Stimulated activated effector memory CD8-positive, alpha-beta T cell treated with anti-CD3 and anti-CD28 coated beads, Interleukin-12 subunit alpha, Interleukin-12 subunit beta, amount 100 ng/mL, for 72 hours (primary cell): ENCODE measurements around the gene TTC28.
A peak's percentile ranks its signal among the peaks of the same experiment; 100 is the strongest.

Experiments
- ATAC-seq: fragments of 150-1000 bp; cut with Tn5 transposase; 2 replicates; pipeline ENCODE4 v1.10.0; 2021
- DNase-seq, 2 donors: peaks; one replicate each; pipeline ENCODE4 v3.0.0; 2021 to 2022; ENCODE audit warnings: low spot score in 2 of 2
- H3K27ac Mint-ChIP-seq: one replicate; pipeline ENCODE4 v1.8.0; 2022; ENCODE audit warnings: mild to moderate bottlenecking, mixed read lengths
- H3K36me3 Mint-ChIP-seq: one replicate; pipeline ENCODE4 v1.8.0; 2022; ENCODE audit warnings: mild to moderate bottlenecking, mixed read lengths
- H3K4me1 Mint-ChIP-seq: one replicate; pipeline ENCODE4 v1.8.0; 2022; ENCODE audit warnings: mixed read lengths
- H3K4me3 Mint-ChIP-seq: one replicate; pipeline ENCODE4 v1.8.0; 2022; ENCODE audit warnings: mild to moderate bottlenecking, mixed read lengths
- H3K9me3 Mint-ChIP-seq: one replicate; pipeline ENCODE4 v1.8.0; 2022; ENCODE audit warnings: mixed read lengths

Gene TTC28

DNA sequence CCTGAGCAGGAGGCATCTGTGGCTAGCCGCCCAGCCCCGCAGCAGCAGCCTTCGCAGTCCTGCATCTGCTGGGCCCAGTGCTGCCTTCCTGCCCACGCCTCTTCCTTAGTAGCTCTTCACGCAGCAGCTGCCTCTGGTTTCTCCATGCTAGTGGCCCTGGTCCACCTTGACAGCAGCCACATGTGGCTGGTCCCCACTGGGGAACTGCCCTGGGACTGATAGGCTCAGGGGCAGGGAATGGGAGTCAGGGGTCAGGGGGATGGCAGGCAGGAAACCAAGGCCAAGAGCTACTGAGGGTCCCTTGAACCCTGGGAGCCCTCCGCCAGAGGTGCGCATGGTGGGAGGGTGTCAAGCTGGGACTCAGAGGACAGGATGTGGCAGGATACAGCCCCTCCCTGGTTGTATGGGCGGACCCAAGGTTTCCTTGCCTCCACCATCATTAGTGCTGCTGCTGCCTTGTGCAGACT, 661.1 kb downstream of the TTC28 start:
- H3K4me3 Mint-ChIP-seq, result no peak overlapping the region
- no peak for DNase-seq
- H3K36me3 Mint-ChIP-seq, result peaks cover 4% of the 10 kb centered on the region
- H3K4me1 Mint-ChIP-seq, result peaks cover 5% of the 10 kb centered on the region
- no peaks in the 10 kb centered on the region for H3K9me3 Mint-ChIP-seq
- H3K27ac Mint-ChIP-seq, result no peak overlapping the region
- ATAC-seq, result no peak

DNA sequence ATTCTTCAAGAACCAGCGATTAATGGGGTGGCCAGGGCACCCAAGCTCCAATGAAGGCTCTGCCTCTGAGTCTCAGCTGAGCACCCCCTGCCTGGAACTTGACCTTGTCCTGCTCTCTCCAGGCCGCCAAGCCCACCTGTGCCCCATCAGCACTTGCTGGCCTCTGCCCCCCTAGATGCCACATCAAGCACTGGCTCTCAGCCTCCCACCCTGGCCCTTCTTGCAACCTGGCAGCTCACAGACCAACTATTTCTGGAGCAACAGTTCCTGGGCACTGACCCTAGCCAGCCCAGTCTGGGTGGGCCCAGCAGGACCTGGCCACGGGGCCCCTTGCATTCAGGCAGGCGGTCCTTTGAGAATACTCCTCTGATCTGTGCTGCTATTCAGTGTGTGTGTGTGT, 661.8 kb downstream of the TTC28 start:
- no peaks in the 10 kb centered on the region for H3K9me3 Mint-ChIP-seq
- H3K4me3 Mint-ChIP-seq, result no peak overlapping the region
- peaks cover 5% of the 10 kb centered on the region for H3K4me1 Mint-ChIP-seq
- DNase-seq (no peak), ATAC-seq (no peak)
- H3K36me3 Mint-ChIP-seq, result peaks cover 4% of the 10 kb centered on the region
- no peak overlapping the region for H3K27ac Mint-ChIP-seq

DNA sequence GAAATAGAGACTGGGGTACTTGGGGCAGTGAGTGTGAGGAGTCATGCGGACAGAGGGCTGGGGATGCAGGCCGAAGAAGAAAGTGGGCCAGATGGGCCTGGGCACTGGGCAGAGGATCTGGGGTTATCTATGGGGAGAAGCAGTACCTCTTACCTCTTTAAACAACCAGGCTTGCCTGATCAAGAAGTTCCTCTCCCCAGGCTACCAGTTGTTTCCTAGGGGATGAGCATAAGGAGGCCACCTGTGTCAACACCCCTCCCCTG, 662.2 kb downstream of the TTC28 start:
- Mint-ChIP-seq H3K9me3 (no peaks in the 10 kb centered on the region), H3K4me1 (peaks cover 5% of the 10 kb centered on the region), H3K36me3 (peaks cover 4% of the 10 kb centered on the region), H3K4me3 (no peak overlapping the region), H3K27ac (peak overlapping the region; percentile 18)
- no peak for ATAC-seq
- no peak for DNase-seq

DNA sequence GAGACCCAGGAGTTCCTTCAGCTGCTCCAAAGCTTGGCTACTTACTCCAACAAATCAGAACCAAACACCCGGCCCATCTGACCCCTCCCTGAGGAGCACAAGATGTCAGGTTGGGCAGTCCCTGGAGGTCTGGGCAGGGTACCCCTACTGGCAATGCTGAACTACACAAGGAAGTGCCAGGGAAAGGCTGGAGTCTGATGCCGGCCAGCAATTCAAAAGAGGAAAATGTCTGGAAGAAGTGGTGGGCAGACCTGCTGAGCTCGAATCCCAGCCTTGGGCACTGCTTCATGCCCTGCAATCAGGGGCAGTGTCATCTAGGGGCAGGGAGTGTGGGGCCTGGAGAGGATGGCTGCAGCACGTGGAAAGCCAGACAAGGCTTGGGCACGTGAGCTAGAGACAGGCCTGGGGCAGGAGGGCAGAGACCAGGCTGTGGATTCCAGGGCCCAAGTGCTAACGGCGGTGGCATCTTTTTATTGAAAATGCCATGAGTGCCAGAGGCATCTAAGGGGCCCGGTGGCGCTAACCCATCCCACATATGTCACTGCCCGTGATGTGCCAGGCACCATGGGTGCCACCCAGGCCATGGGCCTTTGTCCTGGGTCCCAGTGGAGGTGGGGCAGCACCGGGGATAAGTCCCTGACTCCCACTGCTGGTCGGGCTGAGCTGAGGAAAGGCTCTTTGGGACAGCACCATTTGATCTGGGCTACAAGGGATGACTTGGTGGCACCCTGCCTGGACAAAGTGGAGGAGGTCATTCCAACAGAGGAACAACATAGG, 662.7 kb downstream of the TTC28 start:
- H3K4me3 Mint-ChIP-seq, result no peak overlapping the region
- peaks cover under 1% of the 10 kb centered on the region for H3K36me3 Mint-ChIP-seq
- H3K9me3 Mint-ChIP-seq, result no peaks in the 10 kb centered on the region
- peaks cover 5% of the 10 kb centered on the region for H3K4me1 Mint-ChIP-seq
- ATAC-seq (no peak), DNase-seq (no peak)
- peak overlapping the region; percentile 18 for H3K27ac Mint-ChIP-seq

DNA sequence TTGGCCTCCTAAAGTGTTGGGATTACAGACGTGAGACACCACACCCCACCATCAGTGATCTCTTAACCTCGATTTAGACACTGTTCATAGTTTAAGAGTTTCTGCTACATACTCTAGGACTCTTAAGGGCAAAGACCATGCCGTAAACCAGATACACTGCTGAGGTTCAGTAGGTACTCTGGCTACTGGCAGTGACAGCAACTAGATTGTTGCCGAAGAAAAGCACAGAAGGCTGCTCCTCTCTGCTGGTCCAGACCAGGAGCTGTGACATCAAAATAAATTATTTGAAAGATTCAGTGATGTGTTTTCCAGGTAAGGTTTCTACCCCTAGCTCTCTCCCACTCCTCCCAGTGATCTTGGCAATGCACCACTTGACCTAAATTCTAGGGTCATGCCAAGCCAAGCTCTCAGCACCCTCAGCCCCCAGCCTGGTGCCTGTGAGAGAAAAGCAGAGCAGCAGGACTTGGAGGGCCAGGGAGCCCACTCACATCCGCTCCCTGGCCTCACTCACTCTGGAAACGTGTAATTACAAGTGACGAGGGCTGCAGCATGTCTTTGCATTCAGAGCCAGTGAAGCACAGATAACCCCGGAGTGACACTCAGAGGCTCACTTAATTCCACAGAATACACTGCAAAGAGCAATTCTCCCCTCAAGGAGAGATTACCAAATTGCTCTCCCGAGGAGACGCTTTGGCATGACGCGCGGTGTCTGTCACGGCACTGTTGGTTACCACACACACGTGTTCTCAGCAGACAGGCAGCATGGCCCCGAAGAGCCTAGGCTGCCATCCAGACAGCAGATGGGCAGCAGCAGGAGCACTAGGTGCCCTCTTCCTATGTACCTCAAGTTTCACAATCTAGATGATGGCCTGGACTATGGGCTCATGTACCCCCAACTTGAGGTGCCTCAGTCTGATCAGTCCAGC, 663.7 kb downstream of the TTC28 start:
- Mint-ChIP-seq H3K9me3 (no peaks in the 10 kb centered on the region), H3K27ac (no peak overlapping the region), H3K36me3 (no peaks in the 10 kb centered on the region)

DNA sequence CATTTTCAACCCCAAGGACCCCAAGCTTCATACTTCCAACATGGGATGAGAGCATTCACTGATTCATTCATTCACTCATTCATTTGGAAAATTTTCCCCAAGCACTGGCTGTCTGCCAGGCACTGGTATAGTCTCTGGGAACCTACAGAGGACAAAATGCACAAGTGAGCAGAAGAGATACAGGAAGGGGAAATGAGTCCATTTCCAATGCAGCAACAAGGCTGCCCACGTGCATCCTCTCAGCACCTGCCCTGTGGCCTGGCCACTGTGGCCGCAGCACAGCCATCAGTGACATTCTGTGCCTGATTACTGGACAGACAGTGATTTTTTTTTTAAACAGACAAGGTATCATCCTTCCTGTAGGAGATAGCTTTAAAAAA, 664.6 kb downstream of the TTC28 start:
- Mint-ChIP-seq H3K9me3 (no peaks in the 10 kb centered on the region), H3K36me3 (no peaks in the 10 kb centered on the region), H3K27ac (no peak overlapping the region), H3K4me3 (no peak overlapping the region), H3K4me1 (peaks cover 5% of the 10 kb centered on the region)
- DNase-seq, result no peak
- no peak for ATAC-seq

More for the DNA sequence above, 663.7 kb downstream of the TTC28 start:
- ATAC-seq, result no peak
- Mint-ChIP-seq H3K4me1 (peaks cover 5% of the 10 kb centered on the region), H3K4me3 (no peak overlapping the region)
- DNase-seq, result no peak

DNA sequence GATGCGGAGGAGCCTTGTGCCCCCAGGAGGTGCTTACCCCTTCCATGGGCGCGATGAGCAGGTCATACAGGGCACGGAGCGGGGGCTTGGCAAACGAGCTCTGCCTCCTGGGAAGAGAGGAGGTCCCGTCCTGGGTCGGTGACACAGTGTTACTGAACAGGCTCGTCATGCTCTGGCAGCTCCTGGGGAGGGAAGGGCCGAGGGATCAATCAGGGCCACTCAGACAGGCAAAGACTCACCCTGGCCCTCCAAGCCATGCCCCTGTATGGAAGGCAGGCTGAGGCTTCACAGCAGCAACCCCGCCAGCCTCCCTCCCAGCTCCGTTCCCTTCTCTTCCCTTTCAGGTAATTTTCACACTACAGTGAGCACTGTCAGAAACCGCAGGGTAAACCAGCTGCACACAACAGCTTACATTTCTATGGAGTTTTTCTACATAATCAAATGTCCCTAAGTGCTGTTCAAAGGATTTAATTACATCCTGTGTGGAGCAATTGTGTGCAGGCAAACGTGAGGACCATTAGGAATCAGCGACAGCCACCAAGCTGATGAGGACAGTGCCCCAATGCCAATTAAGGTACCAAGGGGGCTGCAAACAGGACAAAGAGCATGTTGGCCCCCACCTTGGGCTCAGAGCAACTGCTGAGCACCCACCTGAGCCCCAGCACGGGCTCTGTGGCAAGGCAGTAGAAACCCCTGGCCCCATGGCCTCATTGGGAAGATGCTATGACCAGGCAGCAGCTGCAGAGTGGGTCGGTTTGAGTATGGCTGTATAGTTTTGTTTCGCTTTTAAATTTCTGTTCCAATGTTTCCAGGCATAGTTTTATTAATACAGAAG, 665.2 kb downstream of the TTC28 start:
- Mint-ChIP-seq H3K4me3 (no peak overlapping the region), H3K4me1 (peaks cover under 1% of the 10 kb centered on the region), H3K36me3 (no peaks in the 10 kb centered on the region), H3K9me3 (no peaks in the 10 kb centered on the region), H3K27ac (no peak overlapping the region)
- ATAC-seq (no peak), DNase-seq (no peak)

DNA sequence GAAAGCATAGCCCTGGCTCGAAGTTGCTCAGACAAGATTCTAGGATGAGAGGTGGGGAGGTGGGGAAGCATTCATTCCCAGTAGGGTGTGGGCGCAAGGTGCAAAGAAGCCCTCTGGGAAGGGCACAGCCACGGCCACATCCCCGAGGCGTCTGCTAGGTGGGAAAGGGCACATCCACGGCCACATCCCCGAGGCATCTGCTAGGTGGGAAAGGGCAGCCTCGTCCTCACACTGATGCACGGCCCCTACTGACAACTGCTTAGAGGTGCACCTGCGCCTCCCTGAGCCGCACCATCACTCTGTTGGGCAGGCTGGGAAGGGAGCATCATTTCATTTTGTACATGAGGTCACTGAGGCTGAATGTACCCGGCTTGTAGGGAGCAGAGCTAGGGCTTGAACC, 666.0 kb downstream of the TTC28 start:
- no peak overlapping the region for H3K27ac Mint-ChIP-seq
- ATAC-seq, result no peak
- H3K36me3 Mint-ChIP-seq, result no peaks in the 10 kb centered on the region
- no peaks in the 10 kb centered on the region for H3K9me3 Mint-ChIP-seq
- H3K4me3 Mint-ChIP-seq, result no peak overlapping the region
- DNase-seq, result no peak
- no peaks in the 10 kb centered on the region for H3K4me1 Mint-ChIP-seq

DNA sequence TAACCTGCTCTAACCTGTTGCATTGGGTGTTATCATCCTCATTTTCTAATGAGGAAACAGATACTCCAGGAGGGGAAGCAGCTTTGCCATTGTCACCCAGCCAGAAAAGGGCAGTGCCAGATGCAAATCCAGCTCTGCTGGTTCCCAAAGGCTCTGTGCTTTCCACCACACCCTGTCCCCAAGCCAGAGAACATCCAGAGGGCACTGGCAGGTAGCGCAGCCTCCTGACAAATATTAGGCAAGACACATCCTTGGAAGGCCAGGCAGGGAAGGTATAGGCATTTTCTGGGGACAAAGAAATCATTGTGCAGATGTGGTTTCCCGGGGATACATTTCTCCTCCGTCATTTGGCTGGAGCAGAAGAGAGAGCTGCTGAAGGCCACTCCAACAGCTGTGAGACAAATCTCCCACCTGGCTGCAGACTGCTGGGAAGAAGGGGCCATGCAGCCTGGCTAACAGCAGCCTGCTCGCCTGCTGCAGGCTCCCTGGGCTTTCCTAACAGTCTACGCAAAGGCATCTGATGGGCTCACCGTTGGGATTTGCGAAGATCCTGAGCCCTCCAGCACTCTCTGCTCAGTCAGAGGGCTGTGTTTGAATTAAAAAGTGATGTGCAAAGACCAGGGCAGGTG, 666.7 kb downstream of the TTC28 start:
- no peak for ATAC-seq
- no peak for DNase-seq
- H3K4me3 Mint-ChIP-seq, result no peak overlapping the region
- H3K9me3 Mint-ChIP-seq, result no peaks in the 10 kb centered on the region
- no peaks in the 10 kb centered on the region for H3K36me3 Mint-ChIP-seq
- no peak overlapping the region for H3K27ac Mint-ChIP-seq
- no peaks in the 10 kb centered on the region for H3K4me1 Mint-ChIP-seq

DNA sequence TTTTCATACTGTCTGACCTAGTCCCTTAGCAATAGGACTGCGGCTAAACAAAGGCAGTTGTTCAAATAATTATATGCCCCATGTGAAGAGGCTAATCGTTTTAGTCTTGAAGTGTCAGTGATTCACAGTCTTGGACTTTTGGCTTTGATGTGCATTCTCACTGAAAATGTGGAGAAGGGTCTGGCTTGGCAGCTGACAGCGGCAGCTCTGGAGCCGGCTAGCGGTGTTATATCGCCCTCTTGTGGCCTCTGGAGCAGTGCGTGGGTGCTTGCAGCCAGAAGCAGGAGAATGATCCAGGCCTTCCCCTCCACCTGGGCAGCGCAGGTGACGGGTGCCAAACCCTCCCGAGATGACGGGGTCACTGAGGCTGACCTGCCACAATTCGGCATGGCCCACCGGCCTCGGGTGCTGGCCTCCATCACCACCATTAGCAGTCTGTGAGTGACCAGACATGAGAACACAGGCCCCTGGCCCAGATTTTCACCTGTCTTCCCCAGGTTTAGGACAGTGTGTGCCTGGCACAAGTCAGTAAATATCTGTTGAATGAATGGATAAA, 670.3 kb downstream of the TTC28 start:
- H3K9me3 Mint-ChIP-seq, result no peaks in the 10 kb centered on the region
- no peaks in the 10 kb centered on the region for H3K36me3 Mint-ChIP-seq
- no peaks in the 10 kb centered on the region for H3K4me1 Mint-ChIP-seq
- no peak overlapping the region for H3K27ac Mint-ChIP-seq
- peak; percentile 60 to 84 for DNase-seq
- peak; percentile 79 for ATAC-seq
- H3K4me3 Mint-ChIP-seq, result no peak overlapping the region

DNA sequence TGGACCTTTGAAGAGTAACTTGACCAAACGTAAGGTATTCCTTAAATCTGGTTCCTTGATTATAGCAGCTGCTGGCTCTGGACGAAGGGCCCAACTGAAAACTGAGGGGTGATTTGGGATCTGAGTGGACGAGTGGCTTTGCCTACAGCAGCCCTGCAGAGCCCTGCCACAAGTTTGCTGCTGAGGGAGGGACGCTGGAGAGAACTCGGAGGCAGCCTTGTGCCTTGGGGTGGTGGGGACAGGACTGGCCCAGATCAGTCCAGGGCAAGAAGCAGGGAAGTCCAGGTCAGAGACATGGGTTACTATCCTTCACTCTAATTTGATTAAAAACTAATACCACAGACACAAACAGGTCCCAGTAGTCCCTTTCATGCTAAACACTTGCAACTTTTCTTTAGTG, 671.0 kb downstream of the TTC28 start:
- no peaks in the 10 kb centered on the region for H3K9me3 Mint-ChIP-seq
- ATAC-seq, result no peak
- H3K36me3 Mint-ChIP-seq, result no peaks in the 10 kb centered on the region
- DNase-seq, result no peak
- no peak overlapping the region for H3K4me3 Mint-ChIP-seq
- no peak overlapping the region for H3K27ac Mint-ChIP-seq
- H3K4me1 Mint-ChIP-seq, result no peaks in the 10 kb centered on the region

DNA sequence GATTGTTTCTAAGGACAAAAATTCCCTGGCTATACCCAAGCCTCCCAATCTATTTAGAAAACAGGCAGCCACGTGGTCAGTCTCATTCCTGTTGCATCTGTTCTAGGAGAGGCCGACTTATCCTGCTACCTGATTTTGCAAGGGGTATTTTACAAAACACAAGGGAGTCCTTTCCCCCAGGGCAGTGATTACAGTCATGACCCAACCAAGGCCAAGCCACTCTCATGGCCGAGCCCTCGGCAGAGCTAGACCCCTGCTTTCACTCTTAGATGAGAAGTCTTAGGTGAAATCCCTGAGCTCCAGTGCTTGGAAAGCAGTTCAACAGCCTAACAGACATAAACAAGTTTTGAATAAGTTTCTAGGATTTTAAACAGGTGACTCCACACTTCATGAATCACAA, 671.6 kb downstream of the TTC28 start:
- no peak overlapping the region for H3K4me3 Mint-ChIP-seq
- H3K4me1 Mint-ChIP-seq, result no peaks in the 10 kb centered on the region

DNA sequence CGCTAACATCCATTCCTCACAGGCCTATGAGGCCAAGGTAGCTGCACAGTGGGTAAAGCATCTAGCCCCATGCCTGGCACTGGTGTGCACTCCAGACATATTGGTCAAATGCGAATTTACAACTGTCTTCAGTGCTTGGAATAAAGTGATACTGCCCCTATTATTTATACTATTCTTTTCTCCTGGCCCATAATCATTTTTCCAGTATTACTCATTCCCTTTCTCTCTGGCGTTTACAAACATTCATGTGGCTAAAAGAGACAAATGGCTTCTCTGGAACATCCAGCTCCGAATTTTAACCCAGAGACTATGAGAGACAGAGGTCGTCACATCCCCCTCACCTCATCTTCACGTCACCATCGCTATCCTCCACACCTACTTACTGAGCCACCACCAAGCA, 673.4 kb downstream of the TTC28 start:
- no peaks in the 10 kb centered on the region for H3K9me3 Mint-ChIP-seq
- ATAC-seq, result no peak

More for the DNA sequence above, 671.6 kb downstream of the TTC28 start:
- Mint-ChIP-seq H3K9me3 (no peaks in the 10 kb centered on the region), H3K36me3 (no peaks in the 10 kb centered on the region), H3K27ac (no peak overlapping the region)
- ATAC-seq (no peak), DNase-seq (no peak)

DNA sequence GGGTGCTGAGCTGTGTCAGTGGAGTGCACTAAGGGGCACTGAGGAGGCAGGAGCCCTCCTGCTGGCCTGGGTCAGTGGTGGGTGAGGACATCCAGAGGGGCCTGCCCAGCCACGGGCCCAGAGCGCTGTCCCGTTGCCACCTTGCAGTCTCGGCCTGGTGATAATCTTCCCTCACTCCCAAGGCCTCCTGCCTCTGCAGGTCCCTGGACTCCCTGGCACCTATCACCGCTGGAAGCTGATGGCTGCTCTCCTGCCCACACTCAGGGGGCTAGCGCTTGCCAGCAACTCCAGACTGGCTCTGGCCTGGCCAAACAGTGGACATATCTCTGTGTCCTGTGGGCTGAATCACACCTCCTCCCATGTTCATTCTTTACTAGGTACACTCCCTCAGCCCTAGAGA, 674.1 kb downstream of the TTC28 start:
- H3K36me3 Mint-ChIP-seq, result no peaks in the 10 kb centered on the region
- no peaks in the 10 kb centered on the region for H3K9me3 Mint-ChIP-seq
- no peak overlapping the region for H3K27ac Mint-ChIP-seq
- ATAC-seq (no peak), DNase-seq (no peak)
- H3K4me3 Mint-ChIP-seq, result no peak overlapping the region
- no peaks in the 10 kb centered on the region for H3K4me1 Mint-ChIP-seq

More for the DNA sequence above, 673.4 kb downstream of the TTC28 start:
- Mint-ChIP-seq H3K36me3 (no peaks in the 10 kb centered on the region), H3K27ac (no peak overlapping the region), H3K4me3 (no peak overlapping the region), H3K4me1 (no peaks in the 10 kb centered on the region)
- no peak for DNase-seq

DNA sequence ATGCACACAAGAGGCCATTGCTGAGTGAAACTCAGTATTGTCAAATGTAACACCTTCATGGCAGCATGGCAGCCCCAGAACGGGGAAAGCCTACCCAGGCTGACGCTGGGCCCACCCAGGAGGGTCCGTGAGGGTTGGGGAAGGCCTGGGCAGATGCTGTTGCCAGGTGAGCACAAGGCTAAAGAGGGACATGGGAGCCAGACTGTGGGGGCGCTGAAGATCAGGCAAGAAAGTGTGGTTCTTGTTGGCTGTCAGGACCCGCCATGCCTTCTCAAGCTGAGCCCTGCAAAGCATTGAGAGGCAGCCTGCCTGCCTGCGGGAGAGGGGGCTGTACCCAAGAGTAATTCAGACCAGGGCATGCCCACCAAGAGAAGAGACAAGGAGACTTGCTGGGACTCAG, 675.6 kb downstream of the TTC28 start:
- H3K36me3 Mint-ChIP-seq, result no peaks in the 10 kb centered on the region
- no peak for DNase-seq
- no peaks in the 10 kb centered on the region for H3K4me1 Mint-ChIP-seq
- no peaks in the 10 kb centered on the region for H3K9me3 Mint-ChIP-seq
- H3K4me3 Mint-ChIP-seq, result no peak overlapping the region
- no peak for ATAC-seq
- no peak overlapping the region for H3K27ac Mint-ChIP-seq
